Common myeloid progenitor, CD34-positive (primary cell): Measurements from ENCODE around the gene SLC28A1.

Experiments
- CTCF ChIA-PET: fragments of 350-600 bp; sonication (Branson Sonifier 250); formaldehyde crosslinking; loops from one replicate; lab custom pipeline; 2021; ENCODE audit warnings: antibody characterized with exemption; lab: Charles Lee
- POLR2A ChIA-PET: fragments of 350-600 bp; sonication (Branson Sonifier 250); formaldehyde crosslinking; loops from one replicate; lab custom pipeline; 2021; ENCODE audit warnings: antibody characterized with exemption; lab: Charles Lee
- DNase-seq, 3 donors: peaks; one replicate each; pipeline versions ENCODE4 v3.0.0 to v3.0.0-alpha.2; 2013
- H3K27ac ChIP-seq, 2 experiments: 1 replicate in 1 of 2; 2 replicates in 1 of 2; pipeline ENCODE4 v1.7.0; 2013; ENCODE audit warnings: inconsistent platforms in 2 of 2, low read length in 2 of 2, mild to moderate bottlenecking in 2 of 2, low read depth in 1 of 2, moderate library complexity in 1 of 2; ENCODE audit not compliant: severe bottlenecking in 2 of 2, insufficient read depth in 1 of 2, poor library complexity in 1 of 2
- H3K27me3 ChIP-seq, 5 experiments: replicated peaks in 2 of 5; 1 replicate in 3 of 5; 2 replicates in 2 of 5; pipeline versions ENCODE4 v1.6.1 to v1.7.0; 2013; ENCODE audit warnings: low read length in 4 of 5, mild to moderate bottlenecking in 2 of 5, moderate library complexity in 2 of 5, inconsistent platforms in 1 of 5; ENCODE audit not compliant: insufficient read depth in 5 of 5, control insufficient read depth in 4 of 5
- H3K36me3 ChIP-seq, 4 experiments: 1 replicate in 2 of 4; 2 replicates in 2 of 4; pipeline versions ENCODE4 v1.6.1 to v1.7.0; 2013; ENCODE audit warnings: low read length in 3 of 4, control low read depth in 1 of 4, mild to moderate bottlenecking in 1 of 4; ENCODE audit not compliant: control insufficient read depth in 4 of 4, insufficient read depth in 4 of 4
- H3K4me1 ChIP-seq, 4 experiments: 1 replicate in 3 of 4; 2 replicates in 1 of 4; pipeline versions ENCODE4 v1.6.1 to v1.7.1; 2013; ENCODE audit warnings: low read length in 3 of 4, mild to moderate bottlenecking in 3 of 4, control low read depth in 1 of 4, inconsistent platforms in 1 of 4, moderate library complexity in 1 of 4; ENCODE audit not compliant: control insufficient read depth in 4 of 4, insufficient read depth in 4 of 4; ENCODE audit errors: control extremely low read depth in 1 of 4
- H3K4me3 ChIP-seq, 7 experiments: 1 replicate in 4 of 7; 2 replicates in 3 of 7; pipeline versions ENCODE4 v1.5.1 to v1.7.0; 2013; ENCODE audit warnings: mild to moderate bottlenecking in 7 of 7, low read length in 6 of 7, moderate library complexity in 6 of 7, inconsistent platforms in 2 of 7, low read depth in 2 of 7, control low read depth in 1 of 7; ENCODE audit not compliant: insufficient read depth in 4 of 7, control insufficient read depth in 1 of 7; ENCODE audit errors: extremely low read depth in 1 of 7
- H3K9me3 ChIP-seq, 5 experiments: 1 replicate in 4 of 5; 2 replicates in 1 of 5; pipeline versions ENCODE4 v1.6.1 to v1.7.1; 2013; ENCODE audit warnings: low read length in 4 of 5, mild to moderate bottlenecking in 2 of 5, inconsistent platforms in 1 of 5, low read depth in 1 of 5, moderate library complexity in 1 of 5; ENCODE audit not compliant: control insufficient read depth in 4 of 5, insufficient read depth in 2 of 5; ENCODE audit errors: control extremely low read depth in 1 of 5
- WGBS: methylation state at CpG from one replicate; pipeline ENCODE4 v1.1.5; 2013; ENCODE audit not compliant: insufficient coverage; 5-methylcytosine and 5-hydroxymethylcytosine counted together

The SLC28A1 gene

DNA sequence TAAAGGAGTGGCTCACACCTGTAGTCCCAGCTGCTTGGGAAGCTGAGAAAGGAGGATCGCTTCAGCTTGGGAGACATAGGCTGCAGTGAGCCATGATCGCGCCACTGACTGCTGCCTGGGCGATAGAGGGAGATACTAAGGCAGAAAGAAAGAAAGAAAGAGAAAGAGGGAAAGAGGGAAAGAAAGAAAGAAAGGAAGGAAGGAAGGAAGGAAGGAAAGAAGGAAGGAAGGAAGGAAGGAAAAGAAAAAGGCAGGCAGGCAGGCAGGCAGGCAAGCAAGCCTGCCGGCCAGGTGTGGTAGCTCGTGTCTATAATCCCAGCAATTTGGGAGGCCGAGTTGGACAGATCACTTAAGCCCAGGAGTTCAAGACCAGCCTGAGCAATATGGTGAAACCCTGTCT is 15.3 kb downstream of the SLC28A1 start:
- 80% methylated on average over 2 of the region's 7 CpGs for WGBS
- CTCF ChIA-PET, result interaction anchor here (1.8 kb wide), 1 partner anchor 12 kb away, joined by 3 read pairs; no protein-coding TSS in a partner anchor
- H3K4me3 ChIP-seq, result no peak overlapping the region

GRCh38 chr15:84901540-84901939 is 17.1 kb downstream of the SLC28A1 start:
- CTCF ChIA-PET, result no interaction called here
- WGBS, result 100% methylated on average over 1 of the region's 2 CpGs
- no peak for DNase-seq
- H3K27ac ChIP-seq, result no peak overlapping the region
- H3K9me3 ChIP-seq, result peaks cover 0 to 18% (median 4%) of the 10 kb centered on the region in 5 experiments
- H3K4me3 ChIP-seq, result no peak overlapping the region
- H3K4me1 ChIP-seq, result no peaks in the 10 kb centered on the region
- POLR2A ChIA-PET, result no interaction called here
- no peaks in the 10 kb centered on the region for H3K27me3 ChIP-seq
- H3K36me3 ChIP-seq, result no peaks in the 10 kb centered on the region

More for the DNA sequence above, 15.3 kb downstream of the SLC28A1 start:
- no peaks in the 10 kb centered on the region for H3K27me3 ChIP-seq
- DNase-seq, result no peak
- H3K9me3 ChIP-seq, result peaks cover 0 to 18% (median 4%) of the 10 kb centered on the region in 5 experiments
- H3K36me3 ChIP-seq, result no peaks in the 10 kb centered on the region
- no peaks in the 10 kb centered on the region for H3K4me1 ChIP-seq
- POLR2A ChIA-PET, result no interaction called here
- H3K27ac ChIP-seq, result no peak overlapping the region

GRCh38 chr15:84903751-84904150 is 19.3 kb downstream of the SLC28A1 start:
- no peak for DNase-seq
- Histone ChIP-seq H3K9me3 (peaks cover 0 to 14% (median 4%) of the 10 kb centered on the region in 5 experiments), H3K36me3 (no peaks in the 10 kb centered on the region), H3K27ac (no peak overlapping the region), H3K4me3 (no peak overlapping the region), H3K27me3 (no peaks in the 10 kb centered on the region), H3K4me1 (no peaks in the 10 kb centered on the region)
- WGBS, result 100% methylated on average over 1 of the region's 2 CpGs
- ChIA-PET POLR2A (interaction anchor here (0.7 kb wide), 1 partner anchor 28 kb away, joined by 3 read pairs; no protein-coding TSS in a partner anchor), CTCF (no interaction called here)

- H3K9me3 ChIP-seq, result peaks cover 0 to 10% (median 3%) of the 10 kb centered on the region in 5 experiments
- H3K27me3 ChIP-seq, result no peaks in the 10 kb centered on the region
- H3K27ac ChIP-seq, result no peak overlapping the region
- H3K4me3 ChIP-seq, result no peak overlapping the region
- POLR2A ChIA-PET, result no interaction called here
- no peaks in the 10 kb centered on the region for H3K4me1 ChIP-seq
- WGBS, result 90% methylated on average over 2 of the region's 2 CpGs
- H3K36me3 ChIP-seq, result no peaks in the 10 kb centered on the region
- CTCF ChIA-PET, result interaction anchor here (0.6 kb wide), 1 partner anchor 28 kb away, joined by 3 read pairs; no protein-coding TSS in a partner anchor
- DNase-seq, result no peak
Measured at GRCh38 chr15:84904419-84904818, 20.0 kb downstream of the SLC28A1 start.

DNA sequence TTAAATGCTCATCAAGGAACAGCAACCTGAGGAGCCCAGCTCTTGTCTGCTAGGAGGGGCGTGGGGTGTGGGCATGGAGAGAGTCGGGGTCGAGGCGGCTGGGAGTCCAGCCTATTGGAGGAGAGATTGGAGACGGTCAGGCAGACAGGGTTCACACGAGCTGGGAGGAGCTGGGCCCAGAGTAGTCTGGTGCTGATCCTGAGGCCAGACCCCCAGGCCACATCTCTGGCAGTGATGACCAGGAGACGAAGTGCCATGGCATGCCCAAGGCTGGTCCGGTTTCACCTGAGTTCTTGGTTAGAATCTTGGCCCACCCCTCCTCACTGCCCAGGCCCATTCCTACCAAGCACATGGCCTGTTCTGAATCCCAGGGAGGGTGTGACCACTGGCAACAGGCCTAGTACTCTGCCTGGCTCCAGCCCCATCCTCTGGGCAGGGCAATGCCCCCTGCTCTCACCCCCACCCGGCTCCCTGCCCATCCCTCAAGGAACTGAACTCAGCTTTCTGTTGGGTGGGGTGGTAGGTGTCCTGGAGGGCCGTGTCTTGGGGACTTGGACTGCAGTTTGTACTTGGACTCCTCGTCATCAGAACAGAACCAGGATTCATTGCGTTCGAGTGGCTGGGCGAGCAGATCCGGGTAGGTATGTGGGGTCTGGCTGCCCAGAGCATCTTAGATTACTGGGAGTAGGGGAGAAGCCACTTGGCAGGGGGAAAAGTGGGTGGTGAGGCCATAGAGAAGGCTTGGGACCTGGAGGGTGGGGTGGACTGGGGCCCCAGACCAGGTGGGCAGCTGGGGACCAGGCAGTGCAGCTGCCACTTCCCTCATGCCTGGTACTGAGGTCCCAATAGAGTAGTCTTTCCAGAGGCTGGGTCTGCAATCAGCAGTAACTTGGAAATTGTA is 20.8 kb downstream of the SLC28A1 start:
- Histone ChIP-seq H3K9me3 (peaks cover 0 to 6% (median 1%) of the 10 kb centered on the region in 5 experiments), H3K4me1 (no peaks in the 10 kb centered on the region), H3K27me3 (no peaks in the 10 kb centered on the region), H3K4me3 (no peak overlapping the region), H3K27ac (no peak overlapping the region), H3K36me3 (no peaks in the 10 kb centered on the region)
- no peak for DNase-seq
- CTCF ChIA-PET, result interaction anchor here (0.6 kb wide), 1 partner anchor 29 kb away, joined by 3 read pairs; no protein-coding TSS in a partner anchor
- POLR2A ChIA-PET, result no interaction called here
- 98% methylated on average over 13 of the region's 15 CpGs for WGBS

DNA sequence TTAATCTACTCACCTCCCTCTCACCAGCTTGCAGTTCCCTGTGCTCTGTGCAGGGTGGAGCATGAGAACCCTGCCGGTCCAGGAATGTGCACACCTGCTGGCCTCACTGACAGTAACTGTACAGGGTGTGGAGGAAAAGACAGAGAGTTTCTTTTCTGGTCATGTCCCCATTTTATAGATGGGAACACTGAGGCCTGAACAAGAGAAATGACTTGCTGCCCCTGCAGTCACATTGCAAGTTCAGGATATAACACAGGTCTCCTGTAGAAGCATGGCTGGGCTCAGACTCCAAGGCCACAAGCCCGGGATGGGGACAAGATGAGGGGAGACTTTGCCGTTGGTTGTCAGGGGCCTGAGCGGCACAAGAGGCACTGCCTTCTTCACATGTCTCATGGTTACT is 23.3 kb downstream of the SLC28A1 start:
- no peaks in the 10 kb centered on the region for H3K9me3 ChIP-seq
- CTCF ChIA-PET, result no interaction called here
- no peak overlapping the region for H3K4me3 ChIP-seq
- no peak for DNase-seq
- no peak overlapping the region for H3K27ac ChIP-seq
- no peaks in the 10 kb centered on the region for H3K36me3 ChIP-seq
- 95% methylated on average over 2 of the region's 4 CpGs for WGBS
- no peaks in the 10 kb centered on the region for H3K4me1 ChIP-seq
- no peaks in the 10 kb centered on the region for H3K27me3 ChIP-seq
- POLR2A ChIA-PET, result no interaction called here

DNA sequence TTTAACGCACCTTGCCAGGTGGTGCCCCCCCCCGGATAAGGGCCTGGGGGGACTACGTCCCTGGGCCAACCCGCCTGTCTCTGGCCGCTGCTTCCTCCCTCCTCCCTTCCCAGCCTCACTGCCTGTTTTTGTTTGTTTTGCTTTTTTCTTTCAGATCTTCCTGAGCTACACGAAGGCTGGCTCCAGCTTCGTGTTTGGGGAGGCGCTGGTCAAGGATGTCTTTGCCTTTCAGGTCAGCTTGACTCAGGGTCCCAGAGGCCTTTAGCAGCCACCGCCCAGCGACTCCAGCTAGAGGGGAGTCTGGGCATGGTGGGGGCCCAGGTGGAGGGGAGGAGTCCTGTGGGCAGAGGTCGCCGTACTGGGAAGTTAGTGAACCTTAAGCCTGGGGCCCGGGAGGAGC is 24.1 kb downstream of the SLC28A1 start:
- H3K27ac ChIP-seq, result no peak overlapping the region
- H3K4me1 ChIP-seq, result no peaks in the 10 kb centered on the region
- no peak overlapping the region for H3K4me3 ChIP-seq
- no peak for DNase-seq
- no peaks in the 10 kb centered on the region for H3K9me3 ChIP-seq
- ChIA-PET CTCF (interaction anchor here (1.1 kb wide), 2 partner anchors 18 to 21 kb away, joined by 3 to 4 read pairs; no protein-coding TSS in a partner anchor), POLR2A (no interaction called here)
- WGBS, result 88% methylated on average over 8 of the region's 13 CpGs
- H3K27me3 ChIP-seq, result no peaks in the 10 kb centered on the region
- H3K36me3 ChIP-seq, result no peaks in the 10 kb centered on the region
